Activated CD4-positive, alpha-beta memory T cell treated with anti-CD3 and anti-CD28 coated beads, Interleukin-2, amount 10 ng/mL, durations not matched to agents 7 days and 5 days (primary cell): ENCODE results near the gene SLC16A9. TPM values are rescaled to one million over a fixed set of nuclear protein-coding genes. Genes with fewer than 3 reads are reported as not detected.
A peak's percentile ranks its signal among the peaks of the same experiment; 100 is the strongest.

Experiments
- CTCF ChIA-PET: fragments of 350-600 bp; sonication (Branson Sonifier 250); formaldehyde crosslinking; loops from one replicate; lab custom pipeline; 2021; ENCODE audit warnings: antibody characterized with exemption, inconsistent platforms; lab: Charles Lee
- POLR2A ChIA-PET: fragments of 350-600 bp; sonication (Branson Sonifier 250); formaldehyde crosslinking; loops from one replicate; lab custom pipeline; 2021; ENCODE audit warnings: antibody characterized with exemption; lab: Charles Lee
- DNase-seq: peaks from one replicate; pipeline ENCODE4 v3.0.0-alpha.2; 2020
- H3K27ac Mint-ChIP-seq: one replicate; pipeline ENCODE4 v1.8.0; 2021; ENCODE audit warnings: mild to moderate bottlenecking, mixed read lengths
- H3K27me3 Mint-ChIP-seq: one replicate; pipeline ENCODE4 v1.8.0; 2021; ENCODE audit warnings: mixed read lengths
- H3K36me3 Mint-ChIP-seq: one replicate; pipeline ENCODE4 v1.8.0; 2021; ENCODE audit warnings: low read depth, mixed read lengths
- H3K4me1 Mint-ChIP-seq: one replicate; pipeline ENCODE4 v1.8.0; 2021; ENCODE audit warnings: mixed read lengths
- H3K4me3 Mint-ChIP-seq: one replicate; pipeline ENCODE4 v1.8.0; 2021; ENCODE audit warnings: mild to moderate bottlenecking, mixed read lengths
- H3K9me3 Mint-ChIP-seq: one replicate; pipeline ENCODE4 v1.8.0; 2021; ENCODE audit warnings: mixed read lengths
- total RNA-seq, 2 experiments: library from RNA; stranded (reverse); gene quantifications; one replicate each; pipeline ENCODE4 v1.2.3, GENCODE V29; 2021

Gene SLC16A9
- total RNA-seq, 2 experiments from 2014 or later, result 0.48 to 0.58 TPM

DNA sequence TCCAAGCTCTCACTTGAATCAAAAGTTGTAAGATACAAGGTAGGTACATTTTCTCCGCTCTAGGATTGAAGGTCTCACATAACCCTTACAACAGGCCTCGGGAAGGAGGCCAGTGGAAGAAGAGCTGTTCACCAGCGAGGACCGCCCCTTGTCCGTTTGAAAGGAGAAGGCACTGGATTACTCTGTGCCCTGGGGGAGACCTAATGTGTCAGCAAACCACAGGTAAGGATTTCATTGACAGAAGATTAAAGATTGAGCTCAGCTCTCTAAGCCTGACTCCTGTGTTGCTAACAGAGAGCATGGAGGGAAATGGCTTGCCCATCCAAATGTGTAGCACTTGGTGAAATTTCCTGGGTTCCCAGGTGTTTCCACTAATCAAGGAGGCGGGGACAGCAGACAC is 81.2 kb downstream of the SLC16A9 start:
- ChIA-PET POLR2A (interaction anchor here (0.6 kb wide), 1 partner anchor 802 kb away, joined by 3 read pairs; no protein-coding TSS in a partner anchor), CTCF (interaction anchor here (1.1 kb wide), 3 partner anchors 81 to 237 kb away, joined by 3 read pairs; partner anchors contain the start of gene SLC16A9)
- Mint-ChIP-seq H3K4me3 (no peak overlapping the region), H3K27ac (no peak overlapping the region), H3K9me3 (no peaks in the 10 kb centered on the region), H3K4me1 (peaks cover 3% of the 10 kb centered on the region), H3K36me3 (no peaks in the 10 kb centered on the region), H3K27me3 (peaks cover 27% of the 10 kb centered on the region)
- DNase-seq, result no peak

DNA sequence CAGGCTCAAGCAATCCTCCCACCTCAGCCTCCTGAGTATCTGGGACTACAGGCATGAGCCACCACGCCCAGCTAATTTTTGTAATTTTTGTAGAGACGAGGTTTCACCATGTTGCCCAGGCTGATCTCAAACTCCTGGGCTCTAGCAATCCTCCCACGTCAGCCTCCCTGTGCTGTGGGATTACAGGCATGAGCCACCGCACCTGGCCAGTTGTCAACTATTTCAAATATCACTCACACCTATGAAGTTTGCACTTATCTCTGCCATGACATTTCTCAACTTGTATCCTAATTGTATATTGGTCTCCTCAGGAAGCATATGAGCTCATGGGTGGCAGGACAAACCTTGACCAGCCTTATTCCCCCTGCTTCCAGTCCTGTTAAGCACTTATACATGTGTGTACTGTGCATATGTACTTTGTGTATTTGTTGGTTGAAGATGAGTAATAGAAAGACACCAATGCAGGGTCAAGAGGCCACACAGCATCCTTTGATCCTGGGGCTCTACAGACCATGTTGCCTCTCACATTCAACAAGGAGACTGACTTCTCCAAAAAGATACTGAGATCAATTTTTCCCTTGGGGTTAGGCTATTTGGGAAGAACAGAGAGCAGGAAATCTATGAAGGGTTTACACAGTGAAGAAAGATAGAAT is 82.2 kb downstream of the SLC16A9 start:
- ChIA-PET POLR2A (no interaction called here), CTCF (interaction anchor here (0.8 to 1.8 kb wide), 3 partner anchors 340 to 406 kb away, joined by 3 to 6 read pairs (median 5); no protein-coding TSS in a partner anchor)
- Mint-ChIP-seq H3K9me3 (no peaks in the 10 kb centered on the region), H3K4me3 (no peak overlapping the region), H3K4me1 (peaks cover 3% of the 10 kb centered on the region), H3K27ac (no peak overlapping the region), H3K27me3 (peaks cover 25% of the 10 kb centered on the region), H3K36me3 (no peaks in the 10 kb centered on the region)
- no peak for DNase-seq

DNA sequence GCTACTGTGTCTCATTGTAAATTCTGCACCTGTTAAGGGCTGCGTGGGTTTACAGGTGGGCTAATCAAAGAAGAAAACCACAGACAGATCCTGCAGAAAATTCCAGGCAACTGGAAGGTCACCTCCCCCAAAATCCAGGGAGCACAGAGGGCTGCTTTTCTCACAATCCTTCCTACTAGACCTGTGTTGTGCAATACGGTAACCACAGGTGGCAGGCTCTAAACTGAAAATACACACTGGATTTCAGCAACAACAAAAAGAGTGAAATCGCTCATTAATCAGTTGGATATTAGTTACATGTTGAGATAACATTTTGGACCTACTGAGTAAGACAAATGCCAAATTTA is 83.2 kb downstream of the SLC16A9 start:
- H3K36me3 Mint-ChIP-seq, result no peaks in the 10 kb centered on the region
- CTCF ChIA-PET, result interaction anchor here (0.7 to 2.5 kb wide), 20 partner anchors 8 to 1023 kb away, joined by 3 to 27 read pairs (median 5); partner anchors contain the start of gene SLC16A9

DNA sequence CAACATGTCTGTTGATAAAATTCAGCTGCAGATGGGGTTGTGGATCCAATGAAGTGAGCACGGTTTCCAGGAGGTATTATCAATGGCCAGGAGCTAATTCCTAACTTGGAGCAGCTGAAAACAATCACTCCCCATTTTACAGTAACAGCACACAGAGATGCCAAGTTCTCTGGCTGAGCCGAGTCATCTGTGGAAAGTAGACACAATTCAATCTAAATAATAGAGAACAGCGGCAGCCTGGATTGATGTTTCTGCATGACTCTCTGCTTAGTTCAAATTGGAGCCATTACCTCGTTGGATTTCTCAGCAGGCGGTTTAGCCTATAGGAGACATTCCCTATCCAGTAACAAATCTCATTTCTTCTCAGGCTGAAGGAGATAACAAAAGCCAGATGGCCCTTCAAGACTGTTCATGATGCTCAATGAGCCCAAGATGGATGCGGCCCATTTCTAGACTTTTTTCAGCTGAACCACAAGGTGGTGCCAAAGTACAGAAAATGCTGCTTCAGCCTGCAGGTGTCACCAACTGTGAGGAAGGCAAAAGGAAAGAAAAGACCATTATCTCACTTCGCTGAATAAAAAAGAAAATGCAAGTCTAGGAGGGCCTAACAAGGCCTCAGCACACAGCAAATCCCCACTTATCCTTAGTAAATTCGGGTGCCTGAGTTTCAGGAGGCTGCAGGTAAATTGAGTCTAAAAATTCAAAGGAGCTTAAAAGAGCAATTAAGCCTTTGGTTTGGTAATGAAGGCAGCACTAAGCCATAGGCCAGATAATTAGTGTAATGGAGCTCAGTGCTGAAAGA is 83.7 kb downstream of the SLC16A9 start:
- H3K27ac Mint-ChIP-seq, result no peak overlapping the region
- H3K4me3 Mint-ChIP-seq, result no peak overlapping the region
- ChIA-PET CTCF (interaction anchor here (0.7 to 2.5 kb wide), 25 partner anchors 9 to 1024 kb away, joined by 3 to 27 read pairs (median 4); partner anchors contain the start of gene SLC16A9), POLR2A (no interaction called here)
- H3K9me3 Mint-ChIP-seq, result no peaks in the 10 kb centered on the region
- H3K4me1 Mint-ChIP-seq, result peaks cover 3% of the 10 kb centered on the region
- no peaks in the 10 kb centered on the region for H3K36me3 Mint-ChIP-seq
- peak; percentile 49 for DNase-seq
- H3K27me3 Mint-ChIP-seq, result peaks cover 20% of the 10 kb centered on the region

More for the DNA sequence above, 83.2 kb downstream of the SLC16A9 start:
- POLR2A ChIA-PET, result no interaction called here
- DNase-seq, result no peak
- Mint-ChIP-seq H3K9me3 (no peaks in the 10 kb centered on the region), H3K4me1 (peaks cover 3% of the 10 kb centered on the region), H3K27me3 (peaks cover 21% of the 10 kb centered on the region), H3K27ac (no peak overlapping the region), H3K4me3 (no peak overlapping the region)

DNA sequence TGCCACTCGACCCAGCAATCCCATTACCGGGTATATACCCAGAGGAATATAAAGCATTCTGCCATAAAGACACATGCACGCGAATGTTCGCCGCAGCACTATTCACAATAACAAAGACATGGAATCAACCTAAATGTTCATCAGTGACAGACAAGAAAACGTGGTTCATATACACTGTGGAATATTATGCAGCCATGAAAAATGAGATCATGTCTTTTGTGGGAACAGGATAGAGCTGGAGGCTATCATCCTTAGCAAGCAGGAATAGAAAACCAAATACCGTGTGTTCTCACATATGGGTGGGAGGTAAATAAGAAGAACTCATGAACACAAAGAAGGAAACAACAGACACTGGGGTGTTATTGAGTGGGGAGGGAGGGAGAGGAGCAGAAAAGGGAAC is 84.7 kb downstream of the SLC16A9 start:
- Mint-ChIP-seq H3K27ac (no peak overlapping the region), H3K9me3 (no peaks in the 10 kb centered on the region), H3K27me3 (peaks cover 16% of the 10 kb centered on the region), H3K4me3 (no peak overlapping the region), H3K36me3 (no peaks in the 10 kb centered on the region), H3K4me1 (peaks cover 3% of the 10 kb centered on the region)
- POLR2A ChIA-PET, result no interaction called here
- CTCF ChIA-PET, result interaction anchor here (0.7 to 2.5 kb wide), 12 partner anchors 10 to 816 kb away, joined by 3 to 27 read pairs (median 6); no protein-coding TSS in a partner anchor
- DNase-seq, result no peak

DNA sequence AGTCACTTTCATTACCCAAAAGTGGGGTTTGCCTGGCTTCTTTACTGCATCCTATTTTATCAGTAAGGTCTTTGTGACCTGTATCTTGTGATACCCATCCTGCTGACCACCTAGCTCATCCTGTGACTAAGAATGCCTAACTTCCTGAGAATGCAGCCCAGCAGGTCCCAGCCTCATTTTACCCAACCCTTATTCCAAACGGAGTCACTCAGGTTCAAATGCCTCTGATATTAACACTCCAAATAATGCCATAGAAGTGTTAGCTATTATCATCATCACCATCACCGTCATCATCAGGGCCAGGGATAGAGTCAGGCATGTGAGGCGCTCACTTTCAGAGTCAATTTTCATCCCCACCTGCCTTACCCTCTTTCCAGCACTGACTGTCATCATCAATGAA is 85.5 kb downstream of the SLC16A9 start:
- CTCF ChIA-PET, result interaction anchor here (2.5 to 3.1 kb wide), 2 partner anchors 283 to 284 kb away, joined by 9 to 11 read pairs; partner anchors contain the start of gene CCDC6
- no peak overlapping the region for H3K4me3 Mint-ChIP-seq
- no peaks in the 10 kb centered on the region for H3K36me3 Mint-ChIP-seq
- no peak overlapping the region for H3K27ac Mint-ChIP-seq
- H3K27me3 Mint-ChIP-seq, result peaks cover 9% of the 10 kb centered on the region
- H3K9me3 Mint-ChIP-seq, result no peaks in the 10 kb centered on the region
- POLR2A ChIA-PET, result no interaction called here
- DNase-seq, result no peak
- peaks cover 3% of the 10 kb centered on the region for H3K4me1 Mint-ChIP-seq

DNA sequence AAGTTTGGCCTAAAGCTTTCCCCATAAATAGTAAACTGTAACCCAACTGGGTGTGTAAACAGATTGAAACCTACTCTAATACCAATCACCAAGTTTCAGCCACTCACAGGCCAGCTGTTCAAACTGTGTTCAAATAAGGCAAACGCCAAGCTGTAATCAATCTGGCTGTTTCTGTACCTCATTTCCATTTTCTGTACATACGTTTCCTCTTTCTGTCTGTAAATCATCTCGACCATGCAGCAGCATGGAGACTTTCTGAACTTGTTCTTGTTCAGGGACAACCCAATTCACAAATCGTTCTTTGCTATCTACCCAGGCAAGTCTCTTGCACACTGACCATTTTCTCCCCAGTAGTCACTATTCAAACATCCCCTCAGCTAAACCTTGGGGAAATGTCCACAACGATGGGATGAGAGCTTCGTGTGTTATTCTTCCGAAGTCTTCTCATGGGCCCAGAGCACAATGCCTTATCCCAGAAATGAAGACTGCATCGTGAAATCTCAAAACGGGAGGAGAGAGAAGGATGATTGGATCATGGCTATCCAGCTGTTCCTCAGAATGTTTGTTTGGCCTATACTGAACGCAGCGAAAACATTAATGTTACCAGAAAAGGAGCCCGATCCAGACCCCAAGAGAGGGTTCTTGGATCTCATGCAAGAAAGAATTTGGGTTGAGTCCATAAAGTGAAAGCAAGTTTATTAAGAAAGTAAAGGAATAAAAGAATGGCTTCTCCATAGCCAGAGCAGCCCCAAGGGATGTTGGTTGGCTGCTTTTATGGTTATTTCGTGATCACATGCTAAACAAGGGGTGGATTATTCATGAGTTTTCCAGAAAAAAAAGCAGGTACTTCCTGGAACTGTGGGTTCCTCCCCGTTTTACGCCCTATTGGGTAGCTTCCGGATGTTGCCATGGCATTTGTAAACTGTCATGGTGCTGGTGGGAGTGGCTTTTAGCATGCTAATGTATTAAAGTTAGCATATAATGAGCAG is 86.2 kb downstream of the SLC16A9 start:
- H3K36me3 Mint-ChIP-seq, result no peaks in the 10 kb centered on the region
- CTCF ChIA-PET, result interaction anchor here (0.8 to 3.1 kb wide), 12 partner anchors 9 to 671 kb away, joined by 3 to 12 read pairs (median 3); partner anchors contain the start of gene CCDC6

DNA sequence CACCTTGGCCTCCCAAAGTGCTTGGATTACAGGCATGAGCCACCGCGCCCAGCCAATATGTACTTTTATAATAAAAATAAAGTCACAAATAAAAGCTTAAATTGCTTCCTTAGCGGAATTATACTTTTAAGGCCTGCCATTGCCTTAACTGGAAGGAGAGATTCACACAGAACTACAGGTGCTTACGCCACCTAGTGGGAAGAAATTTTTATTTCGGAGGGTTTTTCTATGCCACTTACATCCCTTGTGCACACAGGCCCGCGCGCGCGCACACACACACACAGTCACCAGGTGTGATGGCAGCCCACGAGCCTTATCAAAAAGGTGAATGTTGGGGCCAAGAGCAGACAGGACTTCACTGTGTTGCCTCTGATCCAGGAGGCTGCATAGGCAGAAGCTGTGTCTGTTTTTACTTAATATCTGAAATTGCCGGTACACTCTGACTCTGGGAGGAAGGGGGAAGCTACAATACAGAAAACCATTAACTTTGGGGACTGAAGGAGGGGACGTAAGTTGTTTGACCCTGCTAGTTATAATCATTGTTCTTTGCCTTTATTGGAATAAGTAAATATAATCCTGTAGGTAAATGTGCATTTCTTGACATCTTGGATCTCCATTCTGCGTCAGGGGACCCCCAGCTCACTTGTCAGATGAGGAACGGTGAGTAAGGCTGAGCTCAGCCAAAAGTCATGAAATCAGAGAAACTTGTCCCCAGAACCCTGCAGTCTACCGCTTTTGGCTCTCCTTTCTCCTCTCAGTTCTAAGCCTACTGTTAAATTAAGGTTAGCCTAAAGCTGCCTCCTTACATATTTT is 87.1 kb downstream of the SLC16A9 start:
- H3K27me3 Mint-ChIP-seq, result peaks cover 8% of the 10 kb centered on the region
- DNase-seq, result no peak
- ChIA-PET POLR2A (no interaction called here), CTCF (interaction anchor here (0.6 to 3.1 kb wide), 14 partner anchors 10 to 670 kb away, joined by 3 to 12 read pairs (median 3); partner anchors contain the start of gene CCDC6)
- H3K9me3 Mint-ChIP-seq, result no peaks in the 10 kb centered on the region
- no peak overlapping the region for H3K27ac Mint-ChIP-seq
- no peak overlapping the region for H3K4me3 Mint-ChIP-seq
- peaks cover 3% of the 10 kb centered on the region for H3K4me1 Mint-ChIP-seq
- no peaks in the 10 kb centered on the region for H3K36me3 Mint-ChIP-seq

More for the DNA sequence above, 86.2 kb downstream of the SLC16A9 start:
- POLR2A ChIA-PET, result no interaction called here
- no peak overlapping the region for H3K27ac Mint-ChIP-seq
- peaks cover 6% of the 10 kb centered on the region for H3K27me3 Mint-ChIP-seq
- no peak overlapping the region for H3K4me3 Mint-ChIP-seq
- no peaks in the 10 kb centered on the region for H3K9me3 Mint-ChIP-seq
- H3K4me1 Mint-ChIP-seq, result peaks cover 3% of the 10 kb centered on the region
- no peak for DNase-seq

DNA sequence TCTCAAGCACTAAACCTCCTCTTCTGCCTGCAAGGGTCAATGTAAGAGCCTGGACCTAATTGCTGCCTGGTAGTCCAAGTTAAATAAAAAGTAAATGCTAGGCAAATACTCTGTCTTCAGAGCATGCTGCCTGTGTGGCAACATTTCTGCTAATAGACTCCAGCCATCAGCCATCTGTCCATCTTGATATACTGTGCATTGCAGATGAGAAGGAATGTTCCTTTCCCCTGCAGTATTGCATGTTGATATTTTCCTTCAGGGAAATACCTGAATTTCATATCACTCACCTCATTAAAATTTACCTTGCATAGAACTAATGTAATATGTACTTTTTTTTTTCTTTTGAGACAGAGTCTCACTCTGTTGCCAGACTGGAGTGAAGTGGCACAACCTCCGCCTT is 87.9 kb downstream of the SLC16A9 start:
- Mint-ChIP-seq H3K27ac (no peak overlapping the region), H3K27me3 (peaks cover 11% of the 10 kb centered on the region), H3K9me3 (no peaks in the 10 kb centered on the region), H3K36me3 (no peaks in the 10 kb centered on the region), H3K4me3 (no peak overlapping the region), H3K4me1 (peaks cover 3% of the 10 kb centered on the region)
- DNase-seq, result no peak
- CTCF ChIA-PET, result interaction anchor here (0.6 to 3.1 kb wide), 9 partner anchors 9 to 382 kb away, joined by 3 to 12 read pairs (median 3); partner anchors contain the start of gene CCDC6
- POLR2A ChIA-PET, result no interaction called here

DNA sequence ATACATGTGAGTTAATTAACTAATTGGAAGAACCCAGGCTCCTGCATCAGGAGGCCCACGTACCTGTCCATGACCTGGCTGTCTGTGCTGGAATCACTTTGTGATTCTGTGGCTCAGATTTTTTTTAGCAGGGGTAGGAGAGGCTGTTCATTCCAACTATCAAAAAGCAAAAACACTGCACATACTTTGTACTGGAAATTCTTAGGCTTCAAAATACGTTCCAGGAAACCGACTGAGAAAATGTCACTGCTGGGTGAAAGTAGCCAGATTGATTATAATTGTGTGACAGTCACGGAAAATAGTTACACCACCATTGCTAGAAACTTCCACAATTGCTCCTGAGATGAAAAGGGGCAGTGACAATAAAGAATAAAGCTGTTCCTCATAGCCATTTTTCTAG is 91.0 kb downstream of the SLC16A9 start:
- Mint-ChIP-seq H3K36me3 (no peaks in the 10 kb centered on the region), H3K9me3 (no peaks in the 10 kb centered on the region), H3K27me3 (peaks cover 11% of the 10 kb centered on the region), H3K4me1 (no peaks in the 10 kb centered on the region), H3K27ac (no peak overlapping the region), H3K4me3 (no peak overlapping the region)
- ChIA-PET CTCF (interaction anchor here (0.5 kb wide), 1 partner anchor 475 kb away, joined by 3 read pairs; no protein-coding TSS in a partner anchor), POLR2A (no interaction called here)
- no peak for DNase-seq

DNA sequence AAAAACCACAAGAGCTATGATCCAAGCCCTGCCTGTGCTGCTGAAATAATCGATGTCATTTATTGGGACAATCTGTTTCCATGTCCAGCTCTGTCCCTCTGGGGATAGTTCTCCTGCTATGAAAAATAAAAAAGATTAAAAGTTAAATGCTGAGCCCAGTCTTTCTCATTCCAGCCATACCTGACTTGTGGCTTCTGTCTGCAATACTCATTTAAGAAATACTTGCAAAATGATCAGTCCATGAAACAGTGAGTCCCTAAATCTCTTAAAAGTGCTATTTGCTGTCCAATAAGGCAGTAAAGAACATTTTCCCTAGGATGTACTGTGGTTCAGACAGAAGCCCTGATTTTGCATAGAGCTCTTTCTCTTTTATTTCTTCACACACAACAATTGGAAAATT is 91.7 kb downstream of the SLC16A9 start:
- H3K27ac Mint-ChIP-seq, result no peak overlapping the region
- CTCF ChIA-PET, result no interaction called here
- no peaks in the 10 kb centered on the region for H3K36me3 Mint-ChIP-seq

More for the DNA sequence above, 91.7 kb downstream of the SLC16A9 start:
- no peaks in the 10 kb centered on the region for H3K9me3 Mint-ChIP-seq
- H3K4me3 Mint-ChIP-seq, result no peak overlapping the region
- no peaks in the 10 kb centered on the region for H3K4me1 Mint-ChIP-seq
- POLR2A ChIA-PET, result no interaction called here
- DNase-seq, result no peak
- peaks cover 11% of the 10 kb centered on the region for H3K27me3 Mint-ChIP-seq
